A549 treated with dexamethasone at 1 μM for 4 hours (cell line): ENCODE results near the gene TMSB15A. TPM values are rescaled to one million over a fixed set of nuclear protein-coding genes. Genes with fewer than 3 reads are reported as not detected.

ENCODE experiments used
- total RNA-seq: library from RNA; stranded (reverse); fragments of 200-300 nt; extraction: Qiagen RNA extraction; gene quantifications from 5 replicates; pipeline ENCODE4 v1.2.3, GENCODE V29; 2022

The TMSB15A gene
- total RNA-seq: 0.34 to 1.6 TPM (median 0.55 TPM) in 5 replicates

GRCh38 chrX:102515975-102516941 lies at the start of gene TMSB15A:
TSS of gene TMSB15A (minus strand) at chrX:102516739.

GRCh38 chrX:102471762-102472220 lies 44.7 kb downstream of the TMSB15A start, which contains the start of gene TCP11X2:
TSS of gene TCP11X2 (minus strand) at chrX:102471812.

Other genes with a start within 250 kb of the TMSB15A start
- not detected in 5 replicates for gene NXF2B, start 76.7 kb downstream of the TMSB15A start, total RNA-seq
- gene TCP11X2, start 44.9 kb downstream of the TMSB15A start, total RNA-seq: not detected in 5 replicates
- 9.0 to 13.7 TPM (median 9.7 TPM) in 5 replicates for gene ARMCX5, start 82.8 kb upstream of the TMSB15A start, total RNA-seq
- 0.24 to 0.35 TPM (median 0.26 TPM) in 5 replicates for gene GPRASP1, start 134.7 kb upstream of the TMSB15A start, total RNA-seq
- 4.3 to 6.2 TPM (median 5.5 TPM) in 5 replicates for gene GPRASP2, start 195.7 kb upstream of the TMSB15A start, total RNA-seq
- 2.9 to 3.8 TPM (median 3.5 TPM) in 5 replicates for gene GPRASP3, start 204.0 kb upstream of the TMSB15A start, total RNA-seq